ENCODE measurements around the gene MAFB. TPM values are rescaled to one million over a fixed set of nuclear protein-coding genes. Genes with fewer than 3 reads are reported as not detected.

The MAFB gene
- total RNA-seq, 1 experiment from 2014 or later = 0.88 TPM

DNA sequence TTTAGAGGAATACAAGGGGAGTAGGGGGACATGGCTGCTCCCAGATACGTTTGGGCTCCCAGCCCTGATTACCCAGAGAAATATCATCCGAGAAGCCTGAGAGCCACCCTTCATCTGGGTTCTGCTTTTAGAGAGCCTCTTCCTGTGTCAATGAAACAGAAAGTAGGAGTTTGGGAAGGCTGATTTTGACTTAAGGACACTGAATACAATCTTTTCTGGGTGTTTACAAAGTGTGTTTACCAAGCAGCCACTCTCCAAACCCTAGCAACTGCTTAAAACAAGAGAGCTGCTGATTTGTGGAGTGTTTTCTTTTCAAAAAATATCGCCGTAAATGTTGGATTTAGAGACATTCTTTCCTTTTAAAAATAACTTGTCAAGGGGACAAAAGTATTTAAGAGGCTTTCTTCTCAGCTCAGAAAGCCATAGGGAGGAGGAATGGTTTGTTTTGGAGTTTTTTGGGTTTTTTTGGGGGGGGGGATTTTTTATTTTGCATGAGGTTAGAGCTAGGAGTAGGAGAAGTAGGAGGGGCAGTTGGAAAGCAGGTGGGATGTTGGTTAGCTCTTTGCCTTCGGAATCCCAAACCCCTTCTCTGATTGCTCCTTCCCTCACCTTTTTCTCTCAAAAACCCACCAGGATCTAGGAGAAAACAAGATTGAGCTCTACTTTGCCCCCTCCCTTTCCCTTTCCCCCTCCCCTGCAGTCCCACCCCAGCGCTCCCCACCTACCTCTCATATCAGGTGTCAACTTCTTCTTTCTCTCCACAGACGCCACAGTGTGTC, 12.4 kb downstream of the MAFB start:
- BruUV-seq (replicated peaks) = no TSS peak
- no peak overlapping the region for H3K4me3 ChIP-seq (ENCODE audit: low read depth, low read length)
- Mint-ChIP-seq H3K27me3 (ENCODE audit: insufficient read depth, unreplicated experiment) (peaks cover 12% of the 10 kb centered on the region), H3K4me1 (ENCODE audit: low read depth, unreplicated experiment) (peaks cover 7% of the 10 kb centered on the region), H3K27ac (ENCODE audit: unreplicated experiment) (no peak overlapping the region), H3K4me3 (ENCODE audit: unreplicated experiment) (no peak overlapping the region), H3K36me3 (ENCODE audit: insufficient read depth, unreplicated experiment) (no peaks in the 10 kb centered on the region), H3K9me3 (ENCODE audit: unreplicated experiment) (no peaks in the 10 kb centered on the region)
- DNase-seq = no peak
- H3K27me3 ChIP-seq (replicated peaks; ENCODE audit: control insufficient read depth, insufficient read depth, low read length) = peaks cover 2% of the 10 kb centered on the region
- intact Hi-C loops (cut with micrococcal nuclease; ENCODE audit: unreplicated experiment) = no loop called here
- no peaks in the 10 kb centered on the region; the same call in 1 of the 2 replicates for H3K4me1 ChIP-seq
- H3K9me3 ChIP-seq = no peaks in the 10 kb centered on the region
- no peak for TF ChIP-seq CTCF (IDR thresholded peaks at IDR 0.05; ENCODE audit: insufficient read depth in 1 of 2, low read depth in 1 of 2, low read length in 1 of 2, severe bottlenecking in 1 of 2, unreplicated experiment in 1 of 2)
- H3K36me3 ChIP-seq (ENCODE audit: control insufficient read depth, insufficient read depth, low read length) = no peaks in the 10 kb centered on the region
- POLR2A ChIA-PET = interaction anchor here (0.9 kb wide), 1 partner anchor 12 kb away, joined by 4 read pairs; the partner anchor contains the start of gene MAFB
- CTCF ChIA-PET = interaction anchor here (0.6 to 0.8 kb wide), 2 partner anchors 30 to 185 kb away, joined by 5 to 11 read pairs; no protein-coding TSS in a partner anchor

DNA sequence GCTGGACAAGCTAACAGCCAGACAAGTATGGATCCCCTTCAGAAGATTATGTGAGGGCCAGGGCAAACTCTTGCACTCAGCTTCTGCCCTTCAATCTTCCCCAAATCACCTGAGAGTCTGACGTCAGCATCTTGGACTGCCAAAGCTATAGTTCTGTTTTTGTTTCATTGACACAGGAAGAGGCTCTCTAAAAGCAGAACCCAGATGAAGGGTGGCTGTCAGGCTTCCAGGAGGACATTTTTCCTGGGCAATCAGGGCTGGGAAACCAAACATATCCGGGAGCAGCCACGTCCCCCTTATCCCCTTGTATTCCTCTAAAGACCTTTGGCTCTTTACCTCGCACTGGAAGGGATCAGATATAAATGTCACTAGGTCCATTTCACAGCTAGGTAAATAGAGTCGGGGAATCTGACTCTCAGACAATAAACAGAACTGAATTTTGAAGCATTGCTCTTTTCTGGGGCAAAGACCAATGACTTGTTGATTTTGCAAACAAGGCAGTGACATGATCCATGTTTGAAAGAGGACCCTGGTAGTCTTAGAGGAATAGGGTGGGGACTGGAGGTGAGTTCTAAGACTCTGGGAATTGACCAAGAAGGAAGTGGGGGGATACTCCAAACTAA, 13.3 kb downstream of the MAFB start:
- Histone ChIP-seq H3K27me3 (replicated peaks; ENCODE audit: control insufficient read depth, insufficient read depth, low read length) (peaks cover 2% of the 10 kb centered on the region), H3K9me3 (no peaks in the 10 kb centered on the region), H3K4me3 (ENCODE audit: low read depth, low read length) (no peak overlapping the region), H3K4me1 (no peaks in the 10 kb centered on the region; the same call in 1 of the 2 replicates), H3K36me3 (ENCODE audit: control insufficient read depth, insufficient read depth, low read length) (no peaks in the 10 kb centered on the region)
- Mint-ChIP-seq H3K36me3 (ENCODE audit: insufficient read depth, unreplicated experiment) (no peaks in the 10 kb centered on the region), H3K4me1 (ENCODE audit: low read depth, unreplicated experiment) (peaks cover 7% of the 10 kb centered on the region), H3K27me3 (ENCODE audit: insufficient read depth, unreplicated experiment) (peaks cover 12% of the 10 kb centered on the region), H3K27ac (ENCODE audit: unreplicated experiment) (no peak overlapping the region), H3K4me3 (ENCODE audit: unreplicated experiment) (no peak overlapping the region), H3K9me3 (ENCODE audit: unreplicated experiment) (no peaks in the 10 kb centered on the region)
- no peak for TF ChIP-seq CTCF (IDR thresholded peaks at IDR 0.05; ENCODE audit: insufficient read depth in 1 of 2, low read depth in 1 of 2, low read length in 1 of 2, severe bottlenecking in 1 of 2, unreplicated experiment in 1 of 2)
- no TSS peak for BruUV-seq (replicated peaks)
- POLR2A ChIA-PET = no interaction called here
- intact Hi-C loops (cut with micrococcal nuclease; ENCODE audit: unreplicated experiment) = no loop called here
- DNase-seq = no peak
- CTCF ChIA-PET = interaction anchor here (0.6 to 1.6 kb wide), 2 partner anchors 13 to 242 kb away, joined by 3 to 4 read pairs; partner anchors contain the start of gene MAFB

DNA sequence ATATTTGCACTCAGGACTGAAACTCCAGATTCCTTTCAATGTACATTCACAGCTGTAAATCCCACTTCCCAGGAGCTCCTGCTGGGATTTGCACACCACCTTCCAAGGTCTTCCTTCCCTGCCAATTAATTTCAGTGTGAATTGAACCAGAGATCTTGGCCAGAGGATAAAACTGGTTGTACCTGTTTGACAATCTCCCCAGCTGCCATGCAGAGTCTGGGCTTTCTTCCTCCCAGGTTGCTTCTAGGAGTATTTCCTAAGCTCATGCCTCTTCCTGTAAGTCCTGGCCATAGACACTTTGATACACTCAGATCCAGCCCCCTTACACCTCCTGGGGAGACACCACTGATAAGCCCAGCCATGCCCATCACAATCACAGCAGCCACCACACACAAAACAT, 15.6 kb downstream of the MAFB start:
- Histone ChIP-seq H3K4me1 (peaks cover 12% of the 10 kb centered on the region), H3K36me3 (ENCODE audit: control insufficient read depth, insufficient read depth, low read length) (no peaks in the 10 kb centered on the region), H3K9me3 (no peaks in the 10 kb centered on the region), H3K4me3 (ENCODE audit: low read depth, low read length) (no peak overlapping the region), H3K27me3 (replicated peaks; ENCODE audit: control insufficient read depth, insufficient read depth, low read length) (no peaks in the 10 kb centered on the region; the same call in 1 of the 2 replicates)
- H3K27me3 Mint-ChIP-seq (ENCODE audit: insufficient read depth, unreplicated experiment) = peaks cover 10% of the 10 kb centered on the region
- intact Hi-C loops (cut with micrococcal nuclease; ENCODE audit: unreplicated experiment) = no loop called here
- no peak for TF ChIP-seq CTCF (IDR thresholded peaks at IDR 0.05; ENCODE audit: insufficient read depth in 1 of 2, low read depth in 1 of 2, low read length in 1 of 2, severe bottlenecking in 1 of 2, unreplicated experiment in 1 of 2)
- H3K4me3 Mint-ChIP-seq (ENCODE audit: unreplicated experiment) = no peak overlapping the region
- BruUV-seq (replicated peaks) = no TSS peak
- no peak for DNase-seq
- H3K4me1 Mint-ChIP-seq (ENCODE audit: low read depth, unreplicated experiment) = peaks cover 7% of the 10 kb centered on the region
- H3K9me3 Mint-ChIP-seq (ENCODE audit: unreplicated experiment) = no peaks in the 10 kb centered on the region
- H3K27ac Mint-ChIP-seq (ENCODE audit: unreplicated experiment) = no peak overlapping the region
- H3K36me3 Mint-ChIP-seq (ENCODE audit: insufficient read depth, unreplicated experiment) = no peaks in the 10 kb centered on the region
- POLR2A ChIA-PET = no interaction called here
- CTCF ChIA-PET = interaction anchor here (1.0 to 1.4 kb wide), 2 partner anchors 11 to 15 kb away, joined by 3 to 4 read pairs; partner anchors contain the start of gene MAFB

Data from Caco-2 (cell line).